Measurements from ENCODE around the gene UNC13C.

- TF ChIP-seq, protein P1, sequence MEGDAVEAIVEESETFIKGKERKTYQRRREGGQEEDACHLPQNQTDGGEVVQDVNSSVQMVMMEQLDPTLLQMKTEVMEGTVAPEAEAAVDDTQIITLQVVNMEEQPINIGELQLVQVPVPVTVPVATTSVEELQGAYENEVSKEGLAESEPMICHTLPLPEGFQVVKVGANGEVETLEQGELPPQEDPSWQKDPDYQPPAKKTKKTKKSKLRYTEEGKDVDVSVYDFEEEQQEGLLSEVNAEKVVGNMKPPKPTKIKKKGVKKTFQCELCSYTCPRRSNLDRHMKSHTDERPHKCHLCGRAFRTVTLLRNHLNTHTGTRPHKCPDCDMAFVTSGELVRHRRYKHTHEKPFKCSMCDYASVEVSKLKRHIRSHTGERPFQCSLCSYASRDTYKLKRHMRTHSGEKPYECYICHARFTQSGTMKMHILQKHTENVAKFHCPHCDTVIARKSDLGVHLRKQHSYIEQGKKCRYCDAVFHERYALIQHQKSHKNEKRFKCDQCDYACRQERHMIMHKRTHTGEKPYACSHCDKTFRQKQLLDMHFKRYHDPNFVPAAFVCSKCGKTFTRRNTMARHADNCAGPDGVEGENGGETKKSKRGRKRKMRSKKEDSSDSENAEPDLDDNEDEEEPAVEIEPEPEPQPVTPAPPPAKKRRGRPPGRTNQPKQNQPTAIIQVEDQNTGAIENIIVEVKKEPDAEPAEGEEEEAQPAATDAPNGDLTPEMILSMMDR (IDR thresholded peaks at IDR 0.05; ENCODE audit: insufficient read depth, low read length) = no peak
- TF ChIP-seq, protein P2, sequence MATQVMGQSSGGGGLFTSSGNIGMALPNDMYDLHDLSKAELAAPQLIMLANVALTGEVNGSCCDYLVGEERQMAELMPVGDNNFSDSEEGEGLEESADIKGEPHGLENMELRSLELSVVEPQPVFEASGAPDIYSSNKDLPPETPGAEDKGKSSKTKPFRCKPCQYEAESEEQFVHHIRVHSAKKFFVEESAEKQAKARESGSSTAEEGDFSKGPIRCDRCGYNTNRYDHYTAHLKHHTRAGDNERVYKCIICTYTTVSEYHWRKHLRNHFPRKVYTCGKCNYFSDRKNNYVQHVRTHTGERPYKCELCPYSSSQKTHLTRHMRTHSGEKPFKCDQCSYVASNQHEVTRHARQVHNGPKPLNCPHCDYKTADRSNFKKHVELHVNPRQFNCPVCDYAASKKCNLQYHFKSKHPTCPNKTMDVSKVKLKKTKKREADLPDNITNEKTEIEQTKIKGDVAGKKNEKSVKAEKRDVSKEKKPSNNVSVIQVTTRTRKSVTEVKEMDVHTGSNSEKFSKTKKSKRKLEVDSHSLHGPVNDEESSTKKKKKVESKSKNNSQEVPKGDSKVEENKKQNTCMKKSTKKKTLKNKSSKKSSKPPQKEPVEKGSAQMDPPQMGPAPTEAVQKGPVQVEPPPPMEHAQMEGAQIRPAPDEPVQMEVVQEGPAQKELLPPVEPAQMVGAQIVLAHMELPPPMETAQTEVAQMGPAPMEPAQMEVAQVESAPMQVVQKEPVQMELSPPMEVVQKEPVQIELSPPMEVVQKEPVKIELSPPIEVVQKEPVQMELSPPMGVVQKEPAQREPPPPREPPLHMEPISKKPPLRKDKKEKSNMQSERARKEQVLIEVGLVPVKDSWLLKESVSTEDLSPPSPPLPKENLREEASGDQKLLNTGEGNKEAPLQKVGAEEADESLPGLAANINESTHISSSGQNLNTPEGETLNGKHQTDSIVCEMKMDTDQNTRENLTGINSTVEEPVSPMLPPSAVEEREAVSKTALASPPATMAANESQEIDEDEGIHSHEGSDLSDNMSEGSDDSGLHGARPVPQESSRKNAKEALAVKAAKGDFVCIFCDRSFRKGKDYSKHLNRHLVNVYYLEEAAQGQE (IDR thresholded peaks at IDR 0.05; ENCODE audit: insufficient replicate concordance, low read depth) = no peak
- TF ChIP-seq POLR2AphosphoS5 (IDR thresholded peaks at IDR 0.05; ENCODE audit: low read depth) = no peak
- no peak for TF ChIP-seq GABPA (IDR thresholded peaks at IDR 0.05; ENCODE audit: low read depth)
Measured at GRCh38 chr15:54576298-54576935, 598.2 kb downstream of the UNC13C start.
